ENCODE results near the gene LRMDA. TPM values are rescaled to one million over a fixed set of nuclear protein-coding genes. Genes with fewer than 3 reads are reported as not detected.

Gene LRMDA
- total RNA-seq, 2 donors from 2014 or later: 12.2 to 25.4 TPM

GRCh38 chr10:75952093-75952492 lies 520.7 kb downstream of the LRMDA start:
- DNase-seq (no peak), ATAC-seq (no peak)
- TF ChIP-seq, protein P1, sequence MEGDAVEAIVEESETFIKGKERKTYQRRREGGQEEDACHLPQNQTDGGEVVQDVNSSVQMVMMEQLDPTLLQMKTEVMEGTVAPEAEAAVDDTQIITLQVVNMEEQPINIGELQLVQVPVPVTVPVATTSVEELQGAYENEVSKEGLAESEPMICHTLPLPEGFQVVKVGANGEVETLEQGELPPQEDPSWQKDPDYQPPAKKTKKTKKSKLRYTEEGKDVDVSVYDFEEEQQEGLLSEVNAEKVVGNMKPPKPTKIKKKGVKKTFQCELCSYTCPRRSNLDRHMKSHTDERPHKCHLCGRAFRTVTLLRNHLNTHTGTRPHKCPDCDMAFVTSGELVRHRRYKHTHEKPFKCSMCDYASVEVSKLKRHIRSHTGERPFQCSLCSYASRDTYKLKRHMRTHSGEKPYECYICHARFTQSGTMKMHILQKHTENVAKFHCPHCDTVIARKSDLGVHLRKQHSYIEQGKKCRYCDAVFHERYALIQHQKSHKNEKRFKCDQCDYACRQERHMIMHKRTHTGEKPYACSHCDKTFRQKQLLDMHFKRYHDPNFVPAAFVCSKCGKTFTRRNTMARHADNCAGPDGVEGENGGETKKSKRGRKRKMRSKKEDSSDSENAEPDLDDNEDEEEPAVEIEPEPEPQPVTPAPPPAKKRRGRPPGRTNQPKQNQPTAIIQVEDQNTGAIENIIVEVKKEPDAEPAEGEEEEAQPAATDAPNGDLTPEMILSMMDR (IDR thresholded peaks at IDR 0.05): no peak
- TF ChIP-seq POLR2A (IDR thresholded peaks at IDR 0.05): no peak
- 74 to 84% methylated on average over 7 of the region's 7 CpGs for WGBS, 2 donors
- no peak overlapping the region for H3K27ac ChIP-seq
- no peak overlapping the region for H3K4me3 ChIP-seq
- intact Hi-C loops (cut with DNase I): no loop called here
- H3K4me1 ChIP-seq: no peaks in the 10 kb centered on the region
- H3K36me3 ChIP-seq (replicated peaks in 1 of 2; ENCODE audit: insufficient read depth in 1 of 2, low read depth in 2 of 2): no peaks in the 10 kb centered on the region
- H3K9me3 ChIP-seq: no peaks in the 10 kb centered on the region
- no peaks in the 10 kb centered on the region for H3K27me3 ChIP-seq

GRCh38 chr10:75954486-75954885 lies 523.1 kb downstream of the LRMDA start:
- H3K4me3 ChIP-seq: no peak overlapping the region
- H3K27me3 ChIP-seq: no peaks in the 10 kb centered on the region
- no peak for TF ChIP-seq POLR2A (IDR thresholded peaks at IDR 0.05)
- TF ChIP-seq, protein P1 (IDR thresholded peaks at IDR 0.05): no peak
- no peaks in the 10 kb centered on the region for H3K36me3 ChIP-seq (replicated peaks in 1 of 2; ENCODE audit: insufficient read depth in 1 of 2, low read depth in 2 of 2)
- H3K27ac ChIP-seq: no peak overlapping the region
- H3K4me1 ChIP-seq: no peaks in the 10 kb centered on the region
- intact Hi-C loops (cut with DNase I): no loop called here
- 76% methylated on average over 4 of the region's 4 CpGs for WGBS, 2 donors
- DNase-seq (no peak), ATAC-seq (no peak)
- no peaks in the 10 kb centered on the region for H3K9me3 ChIP-seq

DNA sequence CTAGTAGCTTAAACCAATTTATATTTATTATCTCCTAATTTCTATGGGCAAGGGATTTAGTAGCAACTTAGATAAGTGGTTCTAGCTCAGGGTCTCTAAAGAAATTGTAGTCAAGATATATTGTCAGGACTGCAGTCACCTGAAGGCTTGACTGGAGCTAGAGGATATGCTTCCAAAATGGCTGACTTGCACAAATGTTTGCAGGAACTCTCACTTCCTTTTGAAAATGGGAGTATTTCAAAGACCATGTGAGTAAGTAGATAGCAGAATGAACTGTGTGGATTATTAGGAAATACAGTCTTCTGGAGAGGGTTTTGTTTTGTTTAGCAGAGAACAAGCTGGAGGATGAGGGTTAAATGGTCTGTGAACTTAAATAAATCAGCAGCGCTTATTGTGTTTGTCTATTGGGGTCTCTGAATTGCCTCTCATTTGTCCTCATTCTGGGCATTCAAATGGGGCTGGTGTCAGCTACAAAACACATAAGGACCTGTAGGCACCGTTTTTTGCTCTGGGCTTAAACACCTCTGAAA lies 524.6 kb downstream of the LRMDA start:
- Histone ChIP-seq H3K27ac (no peak overlapping the region), H3K4me3 (no peak overlapping the region), H3K4me1 (no peaks in the 10 kb centered on the region), H3K36me3 (replicated peaks in 1 of 2; ENCODE audit: insufficient read depth in 1 of 2, low read depth in 2 of 2) (no peaks in the 10 kb centered on the region), H3K27me3 (no peaks in the 10 kb centered on the region), H3K9me3 (no peaks in the 10 kb centered on the region)
- ATAC-seq: no peak
- WGBS, 2 donors: 85 to 88% methylated on average over 2 of the region's 2 CpGs
- intact Hi-C loops (cut with DNase I): no loop called here
- TF ChIP-seq, protein P1 (IDR thresholded peaks at IDR 0.05): no peak
- no peak for TF ChIP-seq POLR2A (IDR thresholded peaks at IDR 0.05)
- DNase-seq: no peak

DNA sequence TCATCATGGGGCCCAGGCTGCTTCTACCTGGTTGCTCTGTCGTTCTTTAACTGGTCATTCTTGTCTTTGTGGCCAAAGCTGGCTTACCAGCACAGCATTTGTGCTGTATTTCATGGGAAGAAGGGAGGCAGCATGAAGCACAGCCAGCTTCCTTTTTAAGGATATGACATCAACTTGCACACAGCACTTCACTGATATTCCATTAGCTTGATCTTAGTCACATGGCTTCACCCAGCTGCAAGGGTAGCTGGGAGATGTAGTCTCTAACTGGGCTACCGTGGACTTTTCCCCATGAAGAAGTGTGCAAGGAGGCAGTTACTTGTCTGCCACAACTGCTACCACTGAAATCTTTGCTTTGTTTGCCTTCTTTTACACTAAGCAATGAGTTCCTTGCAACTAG lies 525.2 kb downstream of the LRMDA start:
- Histone ChIP-seq H3K27me3 (no peaks in the 10 kb centered on the region), H3K9me3 (no peaks in the 10 kb centered on the region), H3K4me3 (no peak overlapping the region), H3K4me1 (no peaks in the 10 kb centered on the region), H3K27ac (no peak overlapping the region), H3K36me3 (replicated peaks in 1 of 2; ENCODE audit: insufficient read depth in 1 of 2, low read depth in 2 of 2) (no peaks in the 10 kb centered on the region)
- intact Hi-C loops (cut with DNase I): no loop called here
- 90 to 100% methylated on average over 2 of the region's 2 CpGs for WGBS, 2 donors
- no peak for ATAC-seq
- DNase-seq: no peak
- TF ChIP-seq, protein P1 (IDR thresholded peaks at IDR 0.05): no peak
- no peak for TF ChIP-seq POLR2A (IDR thresholded peaks at IDR 0.05)

All from body of pancreas (tissue), 4 donors.